Measurements from ENCODE around the gene CEP68. TPM values are rescaled to one million over a fixed set of nuclear protein-coding genes. Genes with fewer than 3 reads are reported as not detected.
"Not testable (repeated sequence)": the region's sequence is repeated elsewhere in the genome, so short reads cannot be mapped to it uniquely, and the experiment has no call there.

The CEP68 gene
- 13.7 and 14.1 TPM in 2 replicates for total RNA-seq (2014; rRNA removed; shearing (Covaris generic))

GRCh38 chr2:65056215-65057053, at the start of gene CEP68:
Gene CEP68 (plus strand): TSS chr2:65056416. CDS start chr2:65069445, 13,029 bp downstream.
- H3K36me3 ChIP-seq = no peaks in the 10 kb centered on the region
- peak within 1 kb of the TSS; percentile 92 for H3K4me3 ChIP-seq
- no peaks in the 10 kb centered on the region for H3K27me3 ChIP-seq
- peaks cover 7% of the 10 kb centered on the region; the same call in 1 of the 2 replicates for H3K4me1 ChIP-seq
- peak; percentile 99 for DNase-seq
- H3K27ac ChIP-seq = peak within 1 kb of the TSS; percentile 69
- H3K9me3 ChIP-seq (replicated peaks) = no peaks in the 10 kb centered on the region

GRCh38 chr2:65013776-65014175, 42.4 kb upstream of the CEP68 start:
- Histone ChIP-seq H3K27me3 (no peaks in the 10 kb centered on the region), H3K36me3 (no peaks in the 10 kb centered on the region), H3K27ac (no peak overlapping the region), H3K9me3 (replicated peaks) (no peaks in the 10 kb centered on the region), H3K4me1 (no peaks in the 10 kb centered on the region), H3K4me3 (no peak overlapping the region)
- DNase-seq = no peak

GRCh38 chr2:65015731-65016130, 40.5 kb upstream of the CEP68 start:
- H3K9me3 ChIP-seq (replicated peaks) = no peaks in the 10 kb centered on the region
- DNase-seq = no peak
- no peaks in the 10 kb centered on the region for H3K27me3 ChIP-seq
- no peaks in the 10 kb centered on the region for H3K4me1 ChIP-seq
- no peaks in the 10 kb centered on the region for H3K36me3 ChIP-seq
- no peak overlapping the region for H3K4me3 ChIP-seq
- no peak overlapping the region for H3K27ac ChIP-seq

- no peak for DNase-seq
- H3K36me3 ChIP-seq = no peaks in the 10 kb centered on the region
- H3K4me3 ChIP-seq = no peak overlapping the region
Observed at GRCh38 chr2:65016789-65017188, 39.4 kb upstream of the CEP68 start.

GRCh38 chr2:65017335-65017734, 38.9 kb upstream of the CEP68 start:
- no peaks in the 10 kb centered on the region for H3K27me3 ChIP-seq
- no peak overlapping the region for H3K4me3 ChIP-seq
- H3K4me1 ChIP-seq = no peaks in the 10 kb centered on the region
- no peak for DNase-seq
- H3K27ac ChIP-seq = no peak overlapping the region
- H3K36me3 ChIP-seq = no peaks in the 10 kb centered on the region
- H3K9me3 ChIP-seq (replicated peaks) = no peaks in the 10 kb centered on the region

More at GRCh38 chr2:65016789-65017188, 39.4 kb upstream of the CEP68 start:
- Histone ChIP-seq H3K9me3 (replicated peaks) (no peaks in the 10 kb centered on the region), H3K27ac (no peak overlapping the region), H3K4me1 (no peaks in the 10 kb centered on the region), H3K27me3 (no peaks in the 10 kb centered on the region)

GRCh38 chr2:65018141-65018582, 38.1 kb upstream of the CEP68 start:
- Histone ChIP-seq H3K4me1 (no peaks in the 10 kb centered on the region), H3K27ac (no peak overlapping the region), H3K27me3 (no peaks in the 10 kb centered on the region), H3K4me3 (no peak overlapping the region), H3K9me3 (replicated peaks) (no peaks in the 10 kb centered on the region), H3K36me3 (no peaks in the 10 kb centered on the region)
- no peak for DNase-seq

- H3K36me3 ChIP-seq = no peaks in the 10 kb centered on the region
- no peak overlapping the region for H3K27ac ChIP-seq
- no peak overlapping the region for H3K4me3 ChIP-seq
- H3K4me1 ChIP-seq = no peaks in the 10 kb centered on the region
- H3K27me3 ChIP-seq = no peaks in the 10 kb centered on the region
- DNase-seq = no peak
- H3K9me3 ChIP-seq (replicated peaks) = no peaks in the 10 kb centered on the region
Observed at GRCh38 chr2:65019010-65019409, 37.2 kb upstream of the CEP68 start.

- H3K9me3 ChIP-seq (replicated peaks) = no peaks in the 10 kb centered on the region
- no peak overlapping the region for H3K4me3 ChIP-seq
- H3K27ac ChIP-seq = no peak overlapping the region
- no peak for DNase-seq
- no peaks in the 10 kb centered on the region for H3K27me3 ChIP-seq
- no peaks in the 10 kb centered on the region for H3K4me1 ChIP-seq
- no peaks in the 10 kb centered on the region for H3K36me3 ChIP-seq
Observed at GRCh38 chr2:65019675-65020195, 36.5 kb upstream of the CEP68 start.

GRCh38 chr2:65020251-65020650, 36.0 kb upstream of the CEP68 start:
- H3K27me3 ChIP-seq; H3K9me3 ChIP-seq (replicated peaks); DNase-seq; H3K4me1 ChIP-seq; H3K36me3 ChIP-seq; H3K4me3 ChIP-seq; H3K27ac ChIP-seq: not testable (repeated sequence)

GRCh38 chr2:65020943-65021528, 35.2 kb upstream of the CEP68 start:
- Histone ChIP-seq H3K27ac (no peak overlapping the region), H3K36me3 (no peaks in the 10 kb centered on the region), H3K4me3 (no peak overlapping the region), H3K9me3 (replicated peaks) (no peaks in the 10 kb centered on the region), H3K27me3 (no peaks in the 10 kb centered on the region), H3K4me1 (no peaks in the 10 kb centered on the region)
- no peak for DNase-seq

- no peak overlapping the region for H3K27ac ChIP-seq
- H3K9me3 ChIP-seq (replicated peaks) = no peaks in the 10 kb centered on the region
- H3K4me3 ChIP-seq = no peak overlapping the region
- peak in 1 of 2 experiments; percentile 26 for DNase-seq
- H3K4me1 ChIP-seq = peaks cover 3% of the 10 kb centered on the region
- no peaks in the 10 kb centered on the region for H3K27me3 ChIP-seq
- H3K36me3 ChIP-seq = no peaks in the 10 kb centered on the region
Observed at GRCh38 chr2:65021709-65022108, 34.5 kb upstream of the CEP68 start.

- no peaks in the 10 kb centered on the region for H3K9me3 ChIP-seq (replicated peaks)
- DNase-seq = no peak
- H3K36me3 ChIP-seq = no peaks in the 10 kb centered on the region
- H3K27me3 ChIP-seq = no peaks in the 10 kb centered on the region
- H3K4me3 ChIP-seq = no peak overlapping the region
- H3K27ac ChIP-seq = no peak overlapping the region
- H3K4me1 ChIP-seq = peaks cover 7% of the 10 kb centered on the region
Observed at GRCh38 chr2:65022189-65022588, 34.0 kb upstream of the CEP68 start.

GRCh38 chr2:65023742-65024141, 32.5 kb upstream of the CEP68 start:
- Histone ChIP-seq H3K36me3 (no peaks in the 10 kb centered on the region), H3K4me1 (peaks cover 13% of the 10 kb centered on the region), H3K9me3 (replicated peaks) (no peaks in the 10 kb centered on the region), H3K27me3 (no peaks in the 10 kb centered on the region), H3K27ac (no peak overlapping the region), H3K4me3 (no peak overlapping the region)
- DNase-seq = no peak

GRCh38 chr2:65024149-65024829, 31.9 kb upstream of the CEP68 start:
- peaks cover 13% of the 10 kb centered on the region for H3K4me1 ChIP-seq
- no peaks in the 10 kb centered on the region for H3K36me3 ChIP-seq
- H3K9me3 ChIP-seq (replicated peaks) = no peaks in the 10 kb centered on the region
- no peaks in the 10 kb centered on the region for H3K27me3 ChIP-seq
- H3K27ac ChIP-seq = no peak overlapping the region
- no peak overlapping the region for H3K4me3 ChIP-seq
- DNase-seq = peak in 1 of 2 experiments; percentile 20

Data from SJCRH30 (cell line).